ENCODE measurements around the gene HMCN2.

- TF ChIP-seq CTCF (IDR thresholded peaks at IDR 0.05) (no peak), EZH2 (IDR thresholded peaks at IDR 0.05) (no peak)
These were observed 34.9 kb upstream of the HMCN2 start for GRCh38 chr9:130230631-130231030.

Data from neural progenitor cell (in vitro differentiated cells).